VCaP (cell line): ENCODE data around the gene MIEF1.

Experiments
- H3K27ac ChIP-seq: fragments of 450-650 bp; 2 replicates; pipeline ENCODE4 v1.5.1; 2017
- TF ChIP-seq, protein P1 (sequence below): fragments of 450-650 bp; conservative IDR thresholded peaks from 2 replicates; pipeline ENCODE4 v1.5.1; 2017; ENCODE audit warnings: mild to moderate bottlenecking, moderate library complexity

Gene MIEF1

DNA sequence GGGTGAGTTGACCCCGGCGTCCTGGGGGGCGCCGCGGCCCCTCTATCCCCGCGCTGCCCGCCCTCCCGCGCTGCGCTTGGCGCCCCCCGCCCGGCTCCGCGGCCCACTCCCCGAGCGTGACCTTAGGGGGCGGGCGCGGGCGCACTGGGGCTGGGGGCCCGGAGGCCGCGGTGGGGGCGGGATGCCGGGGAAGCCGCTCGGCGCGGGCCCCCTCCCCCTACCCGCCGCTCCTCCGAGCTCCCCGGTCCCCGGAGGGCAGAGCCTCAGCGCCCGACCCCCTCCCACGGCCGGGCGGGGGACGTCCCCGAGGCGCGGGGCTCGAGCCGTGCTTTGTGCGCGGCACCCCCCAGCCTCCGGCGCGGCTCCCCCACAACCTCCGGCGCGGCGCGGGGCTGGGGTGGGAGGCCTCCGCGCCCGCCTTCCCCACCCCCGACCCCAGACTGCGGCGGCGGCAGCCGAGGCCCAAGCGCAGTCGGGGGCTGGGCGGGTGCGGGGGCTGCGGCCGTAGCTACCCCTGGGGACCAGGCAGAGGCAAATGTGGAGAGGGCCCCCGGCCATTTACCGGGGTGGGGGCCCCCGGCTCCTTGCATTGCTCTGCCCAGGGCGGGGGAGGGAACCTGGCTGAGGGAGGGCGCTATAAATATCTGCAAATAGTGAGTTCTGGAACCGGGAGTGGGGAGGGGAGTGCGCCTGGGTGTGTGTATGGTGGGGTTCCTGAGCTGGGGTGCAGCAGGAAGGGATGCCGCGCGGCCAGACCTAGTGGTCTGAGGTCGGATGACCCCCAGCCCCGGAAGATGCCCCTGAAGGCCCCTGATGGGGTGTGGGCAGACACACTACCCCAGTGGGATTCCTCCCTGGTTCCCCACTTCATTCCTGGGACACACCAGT is 44.3 kb upstream of the MIEF1 start:
- TF ChIP-seq, protein P1, sequence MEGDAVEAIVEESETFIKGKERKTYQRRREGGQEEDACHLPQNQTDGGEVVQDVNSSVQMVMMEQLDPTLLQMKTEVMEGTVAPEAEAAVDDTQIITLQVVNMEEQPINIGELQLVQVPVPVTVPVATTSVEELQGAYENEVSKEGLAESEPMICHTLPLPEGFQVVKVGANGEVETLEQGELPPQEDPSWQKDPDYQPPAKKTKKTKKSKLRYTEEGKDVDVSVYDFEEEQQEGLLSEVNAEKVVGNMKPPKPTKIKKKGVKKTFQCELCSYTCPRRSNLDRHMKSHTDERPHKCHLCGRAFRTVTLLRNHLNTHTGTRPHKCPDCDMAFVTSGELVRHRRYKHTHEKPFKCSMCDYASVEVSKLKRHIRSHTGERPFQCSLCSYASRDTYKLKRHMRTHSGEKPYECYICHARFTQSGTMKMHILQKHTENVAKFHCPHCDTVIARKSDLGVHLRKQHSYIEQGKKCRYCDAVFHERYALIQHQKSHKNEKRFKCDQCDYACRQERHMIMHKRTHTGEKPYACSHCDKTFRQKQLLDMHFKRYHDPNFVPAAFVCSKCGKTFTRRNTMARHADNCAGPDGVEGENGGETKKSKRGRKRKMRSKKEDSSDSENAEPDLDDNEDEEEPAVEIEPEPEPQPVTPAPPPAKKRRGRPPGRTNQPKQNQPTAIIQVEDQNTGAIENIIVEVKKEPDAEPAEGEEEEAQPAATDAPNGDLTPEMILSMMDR, result no peak
- H3K27ac ChIP-seq, result peak overlapping the region; percentile 48; the same call in 1 of the 2 replicates

DNA sequence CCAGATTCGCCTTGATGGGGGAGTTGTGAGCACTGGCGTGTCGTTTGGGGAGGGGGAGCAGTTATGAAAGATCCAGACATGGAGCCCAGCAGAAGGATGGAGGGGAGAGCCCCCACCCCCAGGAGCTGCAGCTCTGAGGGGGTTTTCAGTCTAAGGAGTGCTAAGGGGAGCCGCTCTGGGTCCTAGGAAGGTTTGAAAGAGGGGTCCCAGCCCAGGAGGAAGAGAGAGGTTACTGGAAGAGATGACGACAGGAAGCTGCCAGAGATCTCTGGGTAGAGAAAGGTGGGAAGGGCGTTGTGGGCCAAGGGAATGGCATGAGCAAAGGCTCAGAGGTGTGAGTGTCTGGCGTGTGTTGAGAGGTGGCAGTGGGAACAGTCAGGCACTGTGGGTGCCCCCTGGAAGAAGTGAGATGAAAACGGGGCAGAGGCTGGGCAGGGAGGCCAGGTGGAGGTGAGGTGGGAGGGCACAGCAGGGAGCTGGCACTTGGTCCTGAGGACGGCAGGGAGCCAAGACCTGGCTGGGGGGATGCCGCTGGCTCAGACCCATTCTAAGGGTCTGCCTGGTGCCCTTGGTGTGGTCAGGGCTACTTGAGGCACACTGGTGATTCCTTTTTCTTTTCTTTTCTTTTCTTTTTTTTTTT is 43.5 kb upstream of the MIEF1 start:
- TF ChIP-seq, protein P1, result no peak
- no peak overlapping the region for H3K27ac ChIP-seq

DNA sequence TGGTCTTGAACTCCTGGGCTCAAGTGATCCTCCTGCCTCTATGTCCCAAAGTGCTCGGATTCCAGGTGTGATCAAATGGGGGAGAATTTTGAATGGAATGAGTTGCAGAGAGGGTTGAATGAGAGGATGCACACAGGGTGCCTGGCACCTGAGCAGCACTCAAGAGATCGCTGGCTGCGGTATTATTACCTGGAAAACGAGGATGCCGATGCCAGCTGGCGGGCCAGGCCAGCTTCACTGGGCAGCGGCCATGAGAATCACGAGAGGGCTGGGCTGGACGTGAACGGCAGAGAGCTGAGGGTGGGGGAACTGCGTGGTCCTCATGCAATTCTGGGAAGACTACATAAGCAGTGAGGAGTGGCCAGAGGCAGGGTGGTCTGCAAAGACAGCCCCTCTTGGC is 42.4 kb upstream of the MIEF1 start:
- TF ChIP-seq, protein P1, result no peak
- no peak overlapping the region for H3K27ac ChIP-seq

DNA sequence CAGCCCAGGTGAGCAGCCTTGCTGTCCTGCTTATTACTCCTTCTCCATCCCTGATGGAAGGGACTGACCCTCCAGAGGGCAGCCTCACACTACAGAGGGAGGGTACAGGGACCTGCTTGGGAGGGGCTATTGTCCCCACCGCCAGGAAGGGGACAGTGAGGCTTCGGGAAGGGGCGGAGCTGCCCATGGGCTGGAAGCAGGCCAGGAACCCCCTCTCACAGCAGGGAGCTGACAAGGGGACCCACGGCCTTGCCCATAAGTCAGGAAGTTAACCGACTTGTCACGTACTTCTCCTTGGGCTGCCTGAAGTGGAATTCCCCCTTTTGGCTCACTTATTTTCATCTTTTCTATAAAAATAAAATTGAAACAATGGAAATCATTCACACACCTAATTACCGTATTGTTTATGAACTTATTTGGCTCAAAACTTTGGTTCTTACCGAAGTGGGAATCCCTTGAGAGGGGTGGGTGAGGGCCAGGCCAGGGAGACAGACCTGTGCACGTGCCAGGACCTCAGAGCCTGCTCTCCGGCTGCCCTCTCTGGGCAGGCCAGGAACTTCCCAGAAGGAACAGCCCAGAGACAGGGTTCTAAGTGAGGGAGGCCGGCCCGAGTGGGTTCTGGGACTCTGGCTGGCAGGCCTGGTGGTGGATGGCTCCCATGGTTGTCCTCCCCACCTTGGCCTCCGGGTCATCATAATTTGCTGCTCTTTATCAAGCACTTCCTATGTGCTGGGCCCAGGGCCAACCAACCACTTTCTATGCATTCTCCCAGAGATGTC is 39.5 kb upstream of the MIEF1 start:
- no peak overlapping the region for H3K27ac ChIP-seq
- TF ChIP-seq, protein P1, result no peak

DNA sequence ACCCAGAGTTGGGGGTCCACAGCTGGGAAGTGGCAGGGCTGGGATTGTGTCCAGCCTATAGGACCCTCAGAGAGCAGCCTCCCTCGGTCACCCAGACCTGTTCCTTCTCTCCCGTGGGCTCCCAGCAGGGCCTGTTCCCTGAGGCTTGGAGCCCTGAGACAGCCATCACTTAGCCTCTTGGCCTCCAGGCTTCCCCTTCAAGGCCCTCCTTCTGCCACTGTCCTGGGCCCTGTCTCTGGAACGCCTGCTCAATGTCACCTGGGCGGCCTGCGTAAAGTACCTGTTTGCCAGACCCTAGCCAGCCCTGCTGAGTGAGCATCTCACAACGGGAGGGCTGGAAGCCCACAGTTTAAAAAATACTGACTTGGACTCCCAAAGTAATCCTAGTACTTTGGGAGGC is 38.8 kb upstream of the MIEF1 start:
- H3K27ac ChIP-seq, result no peak overlapping the region
- TF ChIP-seq, protein P1, result no peak

DNA sequence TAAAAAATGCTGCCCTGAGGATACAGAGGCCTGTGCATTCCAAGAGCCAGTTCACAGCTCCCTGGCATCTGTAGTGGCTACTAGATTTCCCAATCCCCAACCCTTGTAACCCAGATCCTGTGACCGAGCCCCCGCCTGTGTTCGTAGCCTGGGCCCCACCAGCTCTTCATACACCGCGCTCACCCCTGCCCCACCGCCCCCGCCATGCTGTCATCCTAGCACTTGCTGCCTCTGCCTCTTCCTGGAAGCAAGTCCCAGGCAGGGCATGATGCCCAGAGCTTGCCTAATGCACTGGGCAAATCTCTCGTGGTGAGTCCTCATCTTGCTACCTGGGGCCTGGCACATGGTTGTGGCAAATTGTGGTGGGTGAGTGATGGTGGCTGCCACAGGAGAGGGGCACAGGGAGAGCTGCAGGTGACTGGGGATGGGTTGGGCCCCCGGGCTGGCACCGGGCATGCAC is 38.1 kb upstream of the MIEF1 start:
- TF ChIP-seq, protein P1, result no peak
- no peak overlapping the region for H3K27ac ChIP-seq
